Vagina (tissue), 2 donors: ENCODE measurements around the gene SH3GL3. TPM values are rescaled to one million over a fixed set of nuclear protein-coding genes. Genes with fewer than 3 reads are reported as not detected.

Experiments
- DNase-seq, 2 donors: peaks; one replicate each; pipeline ENCODE4 v3.0.0-alpha.2; 2017; ENCODE audit errors: extremely low spot score in 2 of 2
- H3K27ac ChIP-seq: fragments of 200-600 bp; sonication (generic); one replicate; pipeline ENCODE4 v1.5.1; 2019
- H3K27me3 ChIP-seq: fragments of 200-600 bp; sonication (generic); one replicate; pipeline ENCODE4 v1.5.1; 2019
- H3K36me3 ChIP-seq, 2 donors: fragments of 200-600 bp; sonication (generic); one replicate each; pipeline ENCODE4 v1.5.1; 2017 to 2019
- H3K4me1 ChIP-seq: fragments of 200-600 bp; sonication (generic); one replicate; pipeline ENCODE4 v1.5.1; 2019
- H3K4me3 ChIP-seq, 2 donors: fragments of 200-600 bp; sonication (generic); 1 replicate in 1 of 2; 2 replicates in 1 of 2; pipeline ENCODE4 v1.5.1; 2016 to 2019
- H3K9me3 ChIP-seq: fragments of 200-600 bp; sonication (generic); one replicate; pipeline ENCODE4 v1.5.1; 2019
- POLR2A ChIP-seq, 2 donors: fragments of 450-650 bp; IDR thresholded peaks; one replicate each; pipeline ENCODE4 v1.6.1; 2017; ENCODE audit warnings: antibody characterized with exemption in 2 of 2, mild to moderate bottlenecking in 2 of 2, moderate library complexity in 2 of 2
- POLR2AphosphoS5 ChIP-seq, 2 donors: sonication (generic); formaldehyde crosslinking; IDR thresholded peaks; one replicate each; pipeline ENCODE4 v1.9.0; 2017; ENCODE audit warnings: antibody characterized with exemption in 2 of 2, mild to moderate bottlenecking in 2 of 2, low read depth in 1 of 2; ENCODE audit not compliant: insufficient read depth in 1 of 2
- intact Hi-C: fragments of 100-400 bp; cut with DNase I; formaldehyde crosslinking; loops from one replicate; pipeline ENCODE4 v1.15.1; 2023
- total RNA-seq: library from RNA; depleted of rRNA; stranded (reverse); fragments of >200 nt; gene quantifications from one replicate; pipeline ENCODE4 v1.2.3, GENCODE V29; 2016
- TF ChIP-seq, protein P1 (sequence below), 3 experiments: fragments of 450-650 bp in 2 of 3; fragments of 200-600 bp in 1 of 3; sonication (generic) in 1 of 3; IDR thresholded peaks; one replicate each; pipeline ENCODE4 v1.5.1; 2017 to 2019; ENCODE audit warnings: antibody characterized with exemption in 3 of 3, mild to moderate bottlenecking in 2 of 3, moderate library complexity in 2 of 3

SH3GL3 gene
- total RNA-seq, 1 donor from 2014 or later, result 3.9 TPM

DNA sequence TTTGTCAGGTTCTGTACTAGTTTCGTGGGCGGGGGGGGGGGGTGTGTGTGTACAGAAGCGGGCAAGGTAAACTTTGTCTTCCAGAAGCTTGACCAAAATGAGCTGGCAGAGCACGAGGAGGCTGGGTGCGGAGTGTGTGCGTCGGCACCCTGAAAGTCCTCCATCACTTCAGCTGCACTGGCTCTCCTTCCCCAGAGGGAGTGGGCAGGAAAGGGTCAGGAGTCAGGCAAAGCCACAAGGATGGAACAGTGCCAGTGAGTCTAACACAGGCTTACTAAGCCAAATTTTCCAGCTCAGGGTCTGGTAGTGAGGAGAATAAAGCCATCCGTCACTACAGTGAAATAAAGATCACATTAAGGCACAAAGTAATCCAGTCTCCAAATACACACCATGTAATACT lies 11.9 kb upstream of the SH3GL3 start:
- DNase-seq, result no peak
- intact Hi-C loops, result no loop called here
- TF ChIP-seq, protein P1, sequence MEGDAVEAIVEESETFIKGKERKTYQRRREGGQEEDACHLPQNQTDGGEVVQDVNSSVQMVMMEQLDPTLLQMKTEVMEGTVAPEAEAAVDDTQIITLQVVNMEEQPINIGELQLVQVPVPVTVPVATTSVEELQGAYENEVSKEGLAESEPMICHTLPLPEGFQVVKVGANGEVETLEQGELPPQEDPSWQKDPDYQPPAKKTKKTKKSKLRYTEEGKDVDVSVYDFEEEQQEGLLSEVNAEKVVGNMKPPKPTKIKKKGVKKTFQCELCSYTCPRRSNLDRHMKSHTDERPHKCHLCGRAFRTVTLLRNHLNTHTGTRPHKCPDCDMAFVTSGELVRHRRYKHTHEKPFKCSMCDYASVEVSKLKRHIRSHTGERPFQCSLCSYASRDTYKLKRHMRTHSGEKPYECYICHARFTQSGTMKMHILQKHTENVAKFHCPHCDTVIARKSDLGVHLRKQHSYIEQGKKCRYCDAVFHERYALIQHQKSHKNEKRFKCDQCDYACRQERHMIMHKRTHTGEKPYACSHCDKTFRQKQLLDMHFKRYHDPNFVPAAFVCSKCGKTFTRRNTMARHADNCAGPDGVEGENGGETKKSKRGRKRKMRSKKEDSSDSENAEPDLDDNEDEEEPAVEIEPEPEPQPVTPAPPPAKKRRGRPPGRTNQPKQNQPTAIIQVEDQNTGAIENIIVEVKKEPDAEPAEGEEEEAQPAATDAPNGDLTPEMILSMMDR (IDR thresholded peaks at IDR 0.05), result no peak
- no peak for TF ChIP-seq POLR2A (IDR thresholded peaks at IDR 0.05)
- Histone ChIP-seq H3K4me1 (peaks cover 8% of the 10 kb centered on the region), H3K4me3 (no peak overlapping the region), H3K27me3 (no peaks in the 10 kb centered on the region), H3K9me3 (no peaks in the 10 kb centered on the region), H3K27ac (no peak overlapping the region), H3K36me3 (no peaks in the 10 kb centered on the region)

DNA sequence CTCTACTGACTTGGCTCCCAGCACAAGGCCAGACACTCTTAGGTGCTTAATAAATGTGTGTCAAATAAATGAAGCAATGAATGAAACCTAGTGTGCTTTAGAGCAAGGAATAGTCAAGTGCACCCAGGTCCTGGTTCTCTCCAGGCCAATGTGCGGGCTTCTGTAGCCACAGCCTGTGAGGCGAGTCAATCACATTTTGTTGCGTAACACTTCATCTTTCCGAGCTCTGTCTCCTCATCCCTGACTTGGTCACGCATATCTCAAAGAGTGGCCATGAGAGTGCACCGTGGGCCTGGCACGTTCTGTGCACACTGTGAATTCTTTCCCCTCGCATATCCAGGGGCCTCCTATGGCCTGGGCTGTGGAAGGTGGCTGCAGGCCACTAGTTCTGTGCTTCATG lies 11.4 kb upstream of the SH3GL3 start:
- Histone ChIP-seq H3K36me3 (no peaks in the 10 kb centered on the region), H3K4me1 (peaks cover 8% of the 10 kb centered on the region), H3K27ac (no peak overlapping the region), H3K27me3 (no peaks in the 10 kb centered on the region), H3K4me3 (no peak overlapping the region), H3K9me3 (no peaks in the 10 kb centered on the region)
- DNase-seq, result no peak
- no peak for TF ChIP-seq POLR2A (IDR thresholded peaks at IDR 0.05)
- no peak for TF ChIP-seq POLR2AphosphoS5 (IDR thresholded peaks at IDR 0.05; ENCODE audit: insufficient read depth in 1 of 2, low read depth in 1 of 2)
- TF ChIP-seq, protein P1 (IDR thresholded peaks at IDR 0.05), result no peak
- intact Hi-C loops, result no loop called here

DNA sequence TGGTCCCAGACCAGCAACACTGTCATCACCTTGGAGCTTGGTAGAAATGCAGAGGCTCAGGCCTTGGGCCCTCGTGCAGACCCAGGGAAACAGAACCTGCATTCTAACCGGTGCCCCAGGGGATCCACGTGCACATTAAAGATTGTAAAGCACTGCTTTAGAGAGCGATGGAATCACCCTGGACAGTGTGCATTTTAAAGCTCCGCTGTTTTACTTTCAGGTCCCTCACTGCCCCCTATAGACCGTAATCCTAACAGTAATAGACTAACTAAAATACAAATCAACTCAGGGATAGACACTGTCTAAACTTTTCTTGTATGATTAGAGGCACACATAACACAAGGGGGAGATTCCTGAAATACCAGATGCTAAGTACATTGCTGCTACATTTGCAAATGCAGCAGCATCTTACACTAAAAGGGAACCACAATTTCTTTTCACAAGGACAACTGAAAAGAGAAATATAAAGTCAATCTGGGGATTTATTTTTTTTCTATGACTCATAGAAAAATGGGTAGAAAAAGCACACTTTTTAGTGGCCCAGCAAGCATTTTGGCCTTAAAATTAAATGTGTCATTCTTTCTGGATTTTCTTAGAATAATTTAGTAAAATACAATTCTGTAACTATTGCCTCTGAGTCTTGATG lies 10.5 kb upstream of the SH3GL3 start:
- intact Hi-C loops, result no loop called here
- peaks cover 8% of the 10 kb centered on the region for H3K4me1 ChIP-seq
- no peak overlapping the region for H3K4me3 ChIP-seq
- no peak for DNase-seq
- H3K27me3 ChIP-seq, result no peaks in the 10 kb centered on the region
- H3K36me3 ChIP-seq, result no peaks in the 10 kb centered on the region
- no peaks in the 10 kb centered on the region for H3K9me3 ChIP-seq
- TF ChIP-seq, protein P1 (IDR thresholded peaks at IDR 0.05), result peak in 1 of 3 experiments; percentile 2
- no peak for TF ChIP-seq POLR2AphosphoS5 (IDR thresholded peaks at IDR 0.05; ENCODE audit: insufficient read depth in 1 of 2, low read depth in 1 of 2)
- no peak for TF ChIP-seq POLR2A (IDR thresholded peaks at IDR 0.05)
- no peak overlapping the region for H3K27ac ChIP-seq

DNA sequence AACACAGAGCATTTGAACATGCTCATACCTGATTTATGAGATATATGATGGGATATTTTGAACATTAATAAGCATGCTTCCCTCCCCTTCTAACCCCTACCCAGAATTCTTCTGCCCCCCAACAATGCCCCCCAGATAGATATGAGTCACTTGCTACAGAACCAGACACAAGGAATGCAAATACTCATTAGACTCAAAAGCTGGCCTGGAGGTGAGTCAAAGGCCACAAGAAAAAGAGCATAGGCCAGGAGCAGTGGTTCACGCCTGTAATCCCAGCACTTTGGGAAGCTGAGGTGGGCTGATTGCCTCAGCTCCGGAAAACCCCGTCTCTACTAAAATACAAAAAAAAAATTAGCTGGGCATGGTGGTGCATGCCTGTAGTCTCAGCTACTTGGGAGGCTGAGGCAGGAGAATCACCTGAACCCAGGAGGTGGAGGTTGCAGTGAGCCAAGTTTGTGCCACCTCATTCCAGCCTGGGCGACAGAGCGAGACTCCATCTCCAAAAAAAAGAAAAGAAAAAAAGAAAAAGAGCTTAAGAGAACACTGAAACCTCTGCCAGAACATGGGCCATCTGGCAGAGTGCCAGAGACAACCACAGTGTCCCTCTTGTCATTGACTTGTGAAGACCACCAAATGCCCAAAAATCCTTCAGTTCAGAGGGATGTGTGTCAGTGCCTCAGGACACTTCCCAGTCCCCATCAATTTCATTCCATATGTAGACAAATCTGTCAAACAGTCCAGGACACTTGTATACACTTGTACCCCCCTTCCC lies 3.9 kb upstream of the SH3GL3 start:
- Histone ChIP-seq H3K27ac (no peak overlapping the region), H3K4me3 (no peak overlapping the region), H3K9me3 (no peaks in the 10 kb centered on the region), H3K36me3 (no peaks in the 10 kb centered on the region), H3K4me1 (peaks cover 16% of the 10 kb centered on the region), H3K27me3 (no peaks in the 10 kb centered on the region)
- intact Hi-C loops, result loop anchor here (10.0 kb wide), 1 partner anchor 112 kb away; no protein-coding TSS in a partner anchor
- no peak for DNase-seq
- TF ChIP-seq POLR2A (IDR thresholded peaks at IDR 0.05), result no peak
- TF ChIP-seq, protein P1 (IDR thresholded peaks at IDR 0.05), result no peak
- no peak for TF ChIP-seq POLR2AphosphoS5 (IDR thresholded peaks at IDR 0.05; ENCODE audit: insufficient read depth in 1 of 2, low read depth in 1 of 2)

DNA sequence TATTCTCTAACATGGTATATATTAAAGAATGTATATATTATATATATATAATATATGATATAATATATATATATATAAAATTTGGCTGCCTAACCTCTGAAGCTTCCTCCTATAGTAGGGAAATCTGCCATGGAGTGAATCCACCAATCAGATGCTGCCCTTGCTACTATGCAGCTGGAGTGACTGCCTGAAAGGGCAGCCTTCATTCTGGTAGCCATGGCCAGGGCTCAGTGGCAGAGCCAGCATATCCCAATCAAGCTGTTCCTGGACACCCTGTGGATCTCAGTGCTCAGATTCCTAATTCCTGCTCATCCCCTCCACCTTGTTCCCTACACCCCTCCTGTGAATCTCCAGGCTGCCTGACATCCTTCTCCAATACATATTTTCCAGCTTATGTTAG lies 2.2 kb upstream of the SH3GL3 start:
- no peak overlapping the region for H3K27ac ChIP-seq
- DNase-seq, result no peak
- H3K4me3 ChIP-seq, result no peak overlapping the region
- TF ChIP-seq POLR2A (IDR thresholded peaks at IDR 0.05), result no peak
- TF ChIP-seq, protein P1 (IDR thresholded peaks at IDR 0.05), result no peak
- TF ChIP-seq POLR2AphosphoS5 (IDR thresholded peaks at IDR 0.05; ENCODE audit: insufficient read depth in 1 of 2, low read depth in 1 of 2), result no peak
- H3K9me3 ChIP-seq, result no peaks in the 10 kb centered on the region
- H3K4me1 ChIP-seq, result peaks cover 10% of the 10 kb centered on the region
- intact Hi-C loops, result loop anchor here (10.0 kb wide), 1 partner anchor 110 kb away; no protein-coding TSS in a partner anchor
- H3K27me3 ChIP-seq, result no peaks in the 10 kb centered on the region
- H3K36me3 ChIP-seq, result no peaks in the 10 kb centered on the region
